GM18498 (cell line): Measurements from ENCODE around the gene FMO3.

Experiments
- ATAC-seq: cut with Tn5 transposase; IDR thresholded peaks from one replicate; pipeline ENCODE4 v1.9.1; 2021; ENCODE audit warnings: mild to moderate bottlenecking, moderate library complexity; ENCODE audit not compliant: unreplicated experiment

FMO3 gene

DNA sequence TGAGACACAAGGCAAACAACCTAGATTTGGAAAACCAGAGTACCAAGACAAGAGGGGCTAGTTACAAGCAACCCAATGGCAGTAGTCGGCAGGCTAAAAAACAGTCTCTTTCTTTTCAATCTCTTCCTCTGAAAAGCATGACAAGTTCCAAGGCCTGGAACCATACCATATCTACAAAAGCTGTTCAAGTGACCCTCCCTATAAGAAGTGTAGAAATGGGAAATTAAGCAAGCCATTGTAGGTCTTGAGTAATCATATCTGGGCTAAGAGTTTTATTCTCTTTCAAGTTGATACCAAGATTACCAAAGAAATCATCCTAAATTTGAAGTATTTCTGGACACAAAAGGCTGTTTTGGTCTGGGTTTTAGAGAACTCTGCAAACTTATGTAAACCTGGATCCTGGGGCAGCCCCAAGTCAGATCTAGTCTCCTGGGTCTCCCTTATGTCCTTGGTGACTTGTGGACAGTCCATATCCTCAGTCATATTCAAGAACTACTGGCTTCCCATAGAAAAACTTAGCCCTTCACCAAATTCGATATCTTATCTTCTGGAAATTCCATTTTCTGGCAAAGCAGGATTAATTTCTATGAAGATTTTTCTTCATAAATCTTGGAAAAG is 24.7 kb downstream of the FMO3 start:
- ATAC-seq, result no peak

DNA sequence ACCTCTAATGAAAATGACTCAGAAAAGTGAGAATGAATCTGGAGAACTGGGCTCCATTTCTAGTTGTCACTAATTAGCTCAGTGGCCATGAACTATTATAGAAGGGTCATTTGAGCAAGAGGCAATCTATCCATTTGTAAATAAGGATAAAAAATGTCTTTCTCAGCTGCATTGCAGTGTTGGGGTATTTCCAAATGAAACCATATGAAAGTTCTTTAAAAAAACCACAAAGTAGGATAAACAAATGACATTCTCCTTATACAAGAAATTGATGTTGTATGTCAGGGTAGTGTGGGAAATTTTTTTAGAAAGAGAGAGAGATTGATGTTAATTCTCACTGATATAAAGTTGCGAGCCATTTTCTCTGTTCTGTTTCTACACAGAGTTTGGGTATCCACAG is 26.0 kb downstream of the FMO3 start:
- no peak for ATAC-seq

DNA sequence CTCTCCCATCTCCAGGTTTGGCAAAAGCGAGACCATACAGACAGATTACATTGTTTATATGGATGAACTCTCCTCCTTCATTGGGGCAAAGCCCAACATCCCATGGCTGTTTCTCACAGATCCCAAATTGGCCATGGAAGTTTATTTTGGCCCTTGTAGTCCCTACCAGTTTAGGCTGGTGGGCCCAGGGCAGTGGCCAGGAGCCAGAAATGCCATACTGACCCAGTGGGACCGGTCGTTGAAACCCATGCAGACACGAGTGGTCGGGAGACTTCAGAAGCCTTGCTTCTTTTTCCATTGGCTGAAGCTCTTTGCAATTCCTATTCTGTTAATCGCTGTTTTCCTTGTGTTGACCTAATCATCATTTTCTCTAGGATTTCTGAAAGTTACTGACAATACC is 26.4 kb downstream of the FMO3 start:
- no peak for ATAC-seq

DNA sequence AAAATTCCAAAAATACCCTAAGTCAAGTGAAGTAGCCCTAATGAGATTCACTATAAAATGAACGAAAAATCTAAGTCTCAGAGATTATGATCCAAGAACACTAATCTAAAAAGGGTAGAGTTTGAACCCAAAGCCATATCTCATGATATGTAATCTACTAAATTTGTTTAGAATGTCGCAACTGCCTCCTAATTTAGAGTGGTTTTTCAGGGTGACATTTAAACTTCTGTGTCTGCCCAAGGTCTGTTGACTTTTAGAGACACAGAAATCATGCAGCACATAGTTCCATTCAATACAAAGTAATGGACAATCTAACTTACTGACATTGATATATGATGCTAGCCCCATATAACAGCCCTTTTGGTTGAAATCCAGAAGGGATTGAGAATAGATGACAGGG is 28.9 kb downstream of the FMO3 start:
- ATAC-seq, result no peak

DNA sequence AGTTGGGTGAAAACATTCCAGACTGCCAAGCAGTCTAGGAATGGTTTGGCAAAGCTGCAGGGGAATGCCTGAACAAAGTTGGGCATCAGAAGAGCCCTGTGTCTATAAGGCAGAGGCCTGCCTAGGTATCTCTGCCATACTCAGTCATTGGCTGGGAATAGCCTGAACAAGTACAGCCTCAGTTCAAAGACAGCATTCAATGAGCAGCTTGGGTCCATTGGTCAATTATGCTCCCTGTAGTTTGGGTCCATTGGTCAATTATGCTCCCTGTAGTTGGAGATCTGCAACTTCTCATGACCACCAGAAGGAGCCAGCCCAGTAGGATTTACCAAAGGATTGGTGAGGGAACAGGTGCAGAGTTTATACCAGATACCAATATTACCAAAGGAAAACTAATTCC is 31.6 kb downstream of the FMO3 start:
- ATAC-seq, result no peak

DNA sequence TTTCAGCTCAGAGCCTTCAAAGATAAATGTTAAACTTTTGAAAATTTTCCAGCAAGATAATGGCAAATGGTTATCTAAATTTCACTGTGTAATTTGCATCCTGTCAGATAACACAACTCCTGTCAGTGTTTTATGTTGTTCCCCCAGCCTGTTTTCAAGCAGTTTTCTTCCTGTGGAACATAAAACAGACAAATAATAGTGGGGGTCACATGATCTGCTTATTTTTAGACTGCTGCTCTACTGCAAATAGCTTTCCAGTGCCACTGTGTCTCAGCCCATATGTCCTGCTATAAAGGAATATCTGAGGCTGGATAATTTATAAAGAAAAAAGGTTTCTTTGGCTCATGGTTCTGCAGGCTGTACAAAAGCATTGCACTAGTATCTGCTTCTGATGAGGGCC is 32.2 kb downstream of the FMO3 start:
- ATAC-seq, result no peak

DNA sequence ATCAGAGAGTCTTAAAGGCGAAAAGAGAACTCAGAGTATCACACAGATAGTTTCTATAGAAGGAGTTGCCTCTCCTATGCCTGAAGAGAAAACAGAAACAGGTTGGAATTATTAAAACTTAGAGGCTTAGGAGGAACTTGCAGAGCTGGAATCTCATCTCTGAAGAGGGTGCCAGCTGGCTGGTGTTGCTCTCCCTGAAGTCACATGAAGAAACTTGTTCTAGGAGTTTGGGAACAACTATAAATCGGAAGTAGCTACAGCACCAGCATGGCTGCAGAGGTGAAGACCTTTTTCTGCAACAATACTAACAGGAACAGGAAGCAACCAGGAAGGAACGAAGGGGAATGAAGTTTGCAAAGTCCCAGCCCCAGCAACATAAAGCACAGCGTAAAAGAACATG is 35.8 kb downstream of the FMO3 start:
- ATAC-seq, result no peak

DNA sequence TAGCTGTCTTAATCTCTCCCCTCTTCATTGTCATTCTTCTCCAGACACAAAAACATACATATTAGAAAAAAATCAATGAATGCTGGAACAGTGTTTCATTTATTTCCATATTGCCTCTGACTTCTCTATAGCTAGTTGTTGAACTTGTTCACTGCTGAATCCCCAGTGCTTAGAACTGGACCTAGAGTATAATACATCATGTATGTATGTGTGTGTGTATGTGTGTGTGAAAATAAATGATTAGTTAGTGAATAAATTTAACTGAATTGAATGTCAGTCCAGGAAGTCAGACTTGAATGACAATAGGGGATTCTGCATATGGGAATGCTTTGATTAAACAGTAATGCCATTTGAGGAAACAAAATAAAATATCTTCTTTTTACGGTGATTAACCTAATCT is 36.4 kb downstream of the FMO3 start:
- ATAC-seq, result no peak

DNA sequence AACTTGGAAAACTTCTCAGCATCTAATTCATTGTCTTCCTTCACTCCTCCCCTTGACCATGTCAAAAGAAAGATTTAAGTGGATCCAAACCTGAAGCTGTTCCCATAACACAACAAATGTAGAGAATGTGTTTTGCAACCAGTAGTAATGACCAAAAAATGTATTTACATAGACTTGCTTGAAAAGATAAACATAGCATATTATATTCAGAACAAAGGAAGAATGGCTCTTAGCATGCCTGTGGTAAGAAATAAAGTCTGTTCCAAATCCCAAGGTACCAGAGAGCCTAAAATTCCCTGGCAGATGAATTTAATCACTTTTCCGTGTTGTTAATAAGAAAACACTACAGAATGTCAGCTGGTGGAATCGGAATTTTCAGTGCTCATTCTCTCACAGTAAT is 36.8 kb downstream of the FMO3 start:
- ATAC-seq, result no peak

DNA sequence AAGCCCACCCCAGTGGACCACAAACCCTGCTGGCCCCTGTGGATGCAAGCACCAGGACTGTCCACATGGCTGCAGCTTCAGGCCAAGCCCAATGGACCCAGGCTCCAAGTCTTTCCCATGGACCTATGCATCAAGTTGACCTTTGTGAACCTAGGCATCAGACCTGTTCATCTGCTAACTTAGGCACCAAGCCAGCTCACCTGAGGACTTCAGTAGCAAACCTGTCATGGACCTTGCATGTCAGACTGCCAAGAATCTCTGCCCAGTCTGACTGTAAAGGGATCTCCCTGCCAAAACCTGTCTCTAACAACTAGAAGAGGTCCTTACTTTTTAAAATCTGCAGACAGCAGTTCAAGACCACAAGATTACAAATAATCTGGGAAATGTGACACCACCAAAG is 37.8 kb downstream of the FMO3 start:
- ATAC-seq, result no peak

DNA sequence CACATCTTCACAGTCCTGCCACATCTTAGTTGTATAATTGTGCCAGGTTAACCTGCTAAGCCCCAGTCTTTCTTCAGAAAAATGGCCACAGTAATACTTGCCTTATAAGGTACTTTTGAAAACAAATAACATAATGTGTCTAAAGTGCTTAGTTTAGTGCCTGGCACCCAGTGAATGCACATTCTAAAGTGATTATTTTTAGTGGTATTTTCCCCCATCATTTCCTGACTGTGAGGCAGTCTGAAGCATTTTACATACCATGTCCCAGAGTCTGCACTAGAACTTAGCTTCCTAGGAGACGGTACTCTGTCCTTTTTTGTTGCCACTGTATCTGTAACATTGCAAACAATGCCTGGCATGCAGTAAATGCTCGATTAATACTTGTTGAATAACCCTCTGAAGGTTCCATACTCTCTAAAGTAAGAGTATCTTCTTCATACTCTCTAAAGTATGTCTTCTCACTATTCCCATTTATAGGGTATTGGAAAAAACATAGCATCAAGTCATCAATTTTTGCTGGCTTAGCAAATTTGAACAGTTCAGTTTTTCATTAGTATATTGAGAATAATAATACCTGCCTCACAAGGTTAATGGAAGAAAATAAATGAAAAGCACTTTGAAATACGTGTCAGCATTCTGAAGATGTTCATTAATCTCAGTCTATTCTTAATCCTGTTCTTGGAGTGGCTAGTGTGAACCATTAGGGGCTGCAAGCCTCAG is 43.7 kb downstream of the FMO3 start:
- no peak for ATAC-seq

DNA sequence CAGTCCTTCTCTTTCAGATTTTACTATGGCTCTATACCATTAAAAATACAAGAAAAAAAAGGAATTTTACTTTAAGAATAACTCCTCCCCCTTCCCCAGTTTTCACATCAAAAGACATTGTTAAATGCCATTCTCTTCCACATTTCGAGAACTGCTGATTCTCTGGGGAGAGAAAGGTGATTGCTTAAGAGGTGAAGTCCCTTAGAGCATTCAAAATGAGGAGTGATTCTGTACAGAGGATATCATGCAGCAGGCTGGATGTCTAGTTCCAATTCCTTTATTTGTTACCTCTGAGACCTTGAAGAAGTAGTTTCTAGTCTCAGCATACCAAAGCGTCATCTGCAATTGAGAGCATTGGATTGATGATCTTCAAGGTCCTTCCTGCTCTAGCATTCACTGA is 46.9 kb downstream of the FMO3 start:
- no peak for ATAC-seq

DNA sequence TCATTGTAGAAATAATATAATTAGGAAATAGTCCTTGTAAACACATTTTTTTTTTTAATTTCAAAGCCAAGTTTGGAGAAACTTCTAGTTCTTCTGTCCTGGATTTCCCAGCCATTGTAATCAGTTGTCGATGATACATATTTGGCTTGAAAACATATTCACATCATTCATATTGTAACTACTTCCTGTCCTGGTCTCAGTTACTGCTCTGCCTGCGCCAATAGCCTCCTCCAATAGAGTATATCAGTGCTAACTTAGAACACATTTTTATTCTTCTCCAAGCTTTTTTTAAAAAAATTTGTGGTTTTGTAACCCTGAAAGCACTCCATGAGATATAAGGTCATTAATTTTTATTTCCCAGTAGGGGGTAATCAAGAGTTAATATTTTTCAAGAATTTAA is 48.3 kb downstream of the FMO3 start:
- ATAC-seq, result no peak

DNA sequence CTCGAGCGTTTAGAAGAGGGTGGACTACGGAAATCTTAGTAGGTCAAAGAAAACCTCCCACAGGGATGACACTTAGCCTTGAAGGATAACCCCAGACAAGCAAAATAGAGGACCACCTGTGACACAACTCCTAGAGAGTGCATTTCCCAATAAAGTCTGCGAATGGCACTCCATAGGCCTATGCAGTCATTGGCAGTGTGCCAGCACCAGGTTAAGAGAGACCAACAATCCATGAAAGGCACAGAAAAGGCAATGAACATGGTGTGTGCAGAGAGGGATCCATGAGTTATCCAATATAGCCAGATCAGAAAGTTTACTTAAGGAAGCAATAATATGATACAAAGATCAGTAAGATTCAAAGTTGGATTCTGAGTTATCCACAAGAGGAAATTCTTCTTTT is 49.2 kb downstream of the FMO3 start:
- ATAC-seq, result no peak

DNA sequence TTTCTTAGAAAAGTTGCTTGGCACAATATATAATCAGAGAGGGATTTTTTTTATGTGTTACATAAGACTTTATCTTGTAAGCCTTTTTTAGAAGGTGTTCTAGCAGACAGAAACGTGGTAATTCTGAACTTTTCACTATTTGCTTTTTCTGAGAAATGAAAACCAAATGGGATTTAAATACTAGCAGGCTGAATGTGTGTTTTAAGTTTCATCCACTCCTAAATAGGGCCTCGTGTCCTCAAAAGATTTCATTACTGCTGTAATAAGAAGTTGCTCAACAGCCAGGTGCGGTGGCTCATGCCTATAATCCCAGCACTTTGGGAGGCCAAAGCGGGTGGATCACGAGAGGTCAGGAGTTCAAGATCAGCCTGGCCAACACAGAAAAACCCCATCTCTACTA is 49.7 kb downstream of the FMO3 start:
- no peak for ATAC-seq

DNA sequence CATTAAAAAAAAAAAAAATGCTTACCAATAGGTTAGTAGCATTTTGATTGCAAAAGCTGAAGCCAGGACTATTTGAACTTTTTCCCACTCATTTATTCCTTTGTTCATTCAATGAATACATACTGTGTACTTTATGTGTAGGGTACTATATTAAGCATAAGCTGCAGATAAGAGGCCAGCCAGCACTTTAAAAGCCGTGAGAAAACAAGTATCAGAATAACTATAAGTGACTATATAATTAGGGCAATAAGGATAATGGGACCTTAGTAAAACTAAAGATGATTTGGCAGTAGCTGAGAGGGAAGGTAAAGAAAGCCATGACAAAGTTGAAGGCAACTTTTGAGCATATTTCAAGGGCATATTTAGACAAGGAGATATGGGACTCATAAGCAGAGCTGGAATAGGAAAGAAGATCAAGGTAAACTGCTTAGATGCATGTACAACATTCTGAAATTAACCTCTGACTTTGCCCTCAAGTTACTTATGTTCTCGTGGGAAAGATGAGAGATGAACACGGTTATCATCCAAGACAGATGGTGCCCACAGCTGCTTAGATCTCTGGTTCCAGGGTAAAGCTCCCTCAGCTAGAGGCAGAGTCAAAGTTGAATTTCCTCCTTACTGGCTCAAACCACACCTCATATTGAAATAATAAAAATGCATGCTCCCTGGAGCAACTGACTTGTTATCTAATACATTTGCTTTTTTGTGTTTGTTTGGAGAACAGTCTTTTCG is 50.4 kb downstream of the FMO3 start:
- no peak for ATAC-seq

DNA sequence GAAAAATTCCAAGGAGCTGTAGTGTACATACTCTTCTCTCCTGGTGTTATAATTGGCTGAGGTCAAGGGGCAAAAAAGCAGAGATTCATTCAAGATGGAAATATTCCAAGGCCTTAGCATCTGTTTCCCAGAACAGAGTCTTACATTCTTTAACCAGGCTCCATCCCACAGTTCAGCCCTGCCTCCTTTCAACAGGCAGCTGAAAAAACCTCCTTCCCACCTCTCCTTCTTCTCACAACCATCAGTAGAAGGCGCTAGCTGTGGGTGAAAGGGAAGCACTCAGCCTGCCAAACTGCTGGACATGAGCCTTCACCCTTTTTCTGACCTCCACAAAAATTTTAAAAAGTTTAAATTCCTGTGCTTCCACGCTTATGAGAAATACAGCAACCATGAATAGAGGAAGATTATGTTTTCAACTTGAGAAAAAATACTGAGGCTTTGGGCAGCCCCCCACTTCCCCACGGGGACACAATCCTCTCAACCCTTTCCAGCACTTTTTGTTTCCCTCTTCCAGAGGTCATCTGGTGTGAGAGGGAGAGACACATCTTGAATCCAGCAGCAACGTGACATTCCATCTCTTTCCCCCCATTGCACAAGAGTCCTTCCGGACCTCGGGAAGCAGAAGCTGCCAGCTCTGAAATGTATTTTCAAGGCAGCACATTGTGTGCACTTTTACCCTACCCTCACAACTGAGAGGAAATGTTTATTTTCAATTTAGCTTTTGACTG is 51.1 kb downstream of the FMO3 start:
- no peak for ATAC-seq

DNA sequence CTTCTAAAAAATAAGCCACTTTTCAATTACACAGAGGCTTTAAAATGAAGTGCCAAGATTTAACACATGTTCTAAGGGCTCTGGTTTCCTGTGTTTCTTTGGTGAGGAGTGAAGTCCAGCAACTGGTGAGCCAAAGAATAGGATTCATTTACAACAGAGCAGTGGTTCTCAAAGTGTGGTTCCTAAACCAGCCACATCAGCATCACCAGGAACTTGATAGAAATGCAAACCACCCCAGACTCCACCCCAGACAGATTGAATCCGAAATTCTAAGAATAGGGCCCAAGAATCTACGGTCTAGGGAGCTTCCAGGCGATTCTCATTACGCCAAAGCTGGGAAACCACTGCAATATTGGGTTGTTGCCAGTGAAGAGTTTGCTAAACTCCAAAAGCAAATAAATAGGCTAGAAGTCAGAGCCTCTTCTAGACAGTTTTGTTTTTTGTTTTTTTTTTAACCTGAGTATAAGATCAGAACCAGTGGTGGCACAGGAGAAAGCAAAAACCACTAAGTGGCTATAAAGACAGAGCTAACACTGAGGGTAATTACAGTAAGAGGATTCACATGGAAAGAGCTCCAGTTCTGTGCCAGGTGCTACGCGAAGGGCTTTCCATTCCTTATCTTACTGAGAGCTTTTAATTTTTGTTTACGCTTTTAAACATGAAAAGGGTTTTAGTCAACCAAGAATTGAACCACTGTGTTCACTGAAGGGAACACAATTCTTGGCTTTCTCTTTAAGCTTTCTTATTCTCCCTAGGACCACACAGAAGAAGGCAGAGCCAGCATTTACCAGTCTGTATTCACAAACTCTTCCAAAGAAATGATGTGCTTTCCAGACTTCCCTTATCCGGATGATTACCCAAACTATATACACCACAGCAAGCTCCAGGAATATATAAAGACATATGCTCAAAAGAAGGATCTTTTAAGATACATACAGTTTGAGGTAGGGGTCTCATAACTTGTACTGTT is 52.0 kb downstream of the FMO3 start:
- ATAC-seq, result no peak

DNA sequence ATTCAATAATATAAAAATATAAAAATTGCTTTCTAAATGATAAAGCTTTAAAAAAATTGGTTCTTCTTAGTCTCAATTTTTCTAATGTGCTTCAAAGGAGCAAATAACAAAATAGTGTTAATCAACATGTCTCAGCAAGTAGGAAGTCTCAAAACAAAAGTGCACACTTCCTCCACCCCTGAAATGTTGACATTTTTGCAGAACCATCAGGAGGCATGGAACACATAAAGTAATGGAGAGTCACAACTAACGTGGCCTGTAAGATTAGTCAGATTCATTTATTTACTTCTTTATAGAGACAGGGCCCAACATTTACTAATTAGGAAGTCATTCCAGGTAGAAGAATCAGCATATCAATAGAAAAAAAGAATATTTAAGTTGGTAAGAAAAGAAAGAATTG is 59.5 kb downstream of the FMO3 start:
- ATAC-seq, result no peak

DNA sequence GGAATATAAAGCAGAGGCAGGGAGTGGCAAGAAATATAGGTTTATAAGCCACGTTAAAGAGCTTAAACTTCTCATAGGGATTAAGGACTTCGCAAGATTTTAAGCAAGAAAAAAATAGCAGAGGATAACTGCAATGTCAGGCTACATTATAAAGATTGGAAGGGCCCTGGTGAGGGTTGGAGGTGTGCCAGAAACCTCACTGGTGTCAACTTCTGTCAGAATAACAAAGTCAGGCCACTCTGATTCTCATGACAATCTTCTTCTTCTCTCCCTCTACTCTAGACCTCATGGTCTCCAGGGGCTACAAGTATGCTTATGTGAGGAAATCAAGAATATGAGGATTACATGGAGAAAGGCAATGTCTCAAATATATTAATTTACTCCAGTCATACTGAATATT is 61.8 kb downstream of the FMO3 start:
- ATAC-seq, result no peak

DNA sequence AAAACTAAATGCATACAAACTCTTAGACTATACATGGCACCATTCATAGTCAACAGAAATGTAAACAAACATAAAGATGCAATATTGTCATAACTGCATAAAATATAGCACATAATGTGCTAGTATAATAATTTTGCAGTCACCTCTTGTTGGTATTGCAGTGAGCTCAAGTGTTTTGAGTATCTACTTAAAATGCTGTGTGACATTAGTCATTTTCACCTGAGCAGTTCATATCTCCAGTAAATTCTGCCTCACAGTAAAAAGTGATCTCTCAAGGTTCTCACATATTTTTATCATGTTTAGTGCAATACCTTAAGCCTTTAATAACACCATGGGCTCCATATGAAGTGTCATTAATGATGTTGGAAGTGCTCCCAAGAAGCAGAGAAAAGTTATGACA is 64.8 kb downstream of the FMO3 start:
- ATAC-seq, result no peak
